Neural progenitor cell (in vitro differentiated cells): ENCODE data around the gene C1QTNF6. TPM values are rescaled to one million over a fixed set of nuclear protein-coding genes. Genes with fewer than 3 reads are reported as not detected.

Experiments used
- DNase-seq: peaks from one replicate; pipeline ENCODE4 v3.0.0-alpha.2; 2016; ENCODE audit warnings: low spot score
- H2AFZ ChIP-seq: fragments of 200-600 bp; sonication (generic); replicated peaks from 2 replicates; pipeline ENCODE4 v1.6.1; 2016; ENCODE audit warnings: antibody characterized with exemption
- H3F3A ChIP-seq: fragments of 200-600 bp; sonication (generic); 2 replicates; pipeline ENCODE4 v1.6.1; 2016; ENCODE audit warnings: antibody characterized with exemption, low read depth
- H3K27ac ChIP-seq: fragments of 200-600 bp; sonication (generic); 2 replicates; pipeline ENCODE4 v1.5.1; 2016; ENCODE audit warnings: mild to moderate bottlenecking
- H3K27me3 ChIP-seq: fragments of 200-600 bp; sonication (generic); 2 replicates; pipeline ENCODE4 v1.6.1; 2016; ENCODE audit warnings: mild to moderate bottlenecking, moderate library complexity
- H3K36me3 ChIP-seq: fragments of 200-600 bp; sonication (generic); 2 replicates; pipeline ENCODE4 v1.5.1; 2016
- H3K4me1 ChIP-seq: fragments of 200-600 bp; sonication (generic); 2 replicates; pipeline ENCODE4 v1.6.1; 2016; ENCODE audit warnings: mixed run types
- H3K4me2 ChIP-seq: fragments of 200-600 bp; sonication (generic); 2 replicates; pipeline ENCODE4 v1.6.1; 2016
- H3K4me3 ChIP-seq: fragments of 200-600 bp; sonication (generic); 2 replicates; pipeline ENCODE4 v1.5.1; 2016
- H3K79me2 ChIP-seq: fragments of 200-600 bp; sonication (generic); 2 replicates; pipeline ENCODE4 v1.6.1; 2016; ENCODE audit warnings: low read depth
- H3K9ac ChIP-seq: fragments of 200-600 bp; sonication (generic); 2 replicates; pipeline ENCODE4 v1.6.1; 2016
- H3K9me3 ChIP-seq: fragments of 200-600 bp; sonication (generic); 2 replicates; pipeline ENCODE4 v1.5.1; 2016; ENCODE audit warnings: low read depth
- H4K20me1 ChIP-seq: fragments of 200-600 bp; sonication (generic); 2 replicates; pipeline ENCODE4 v1.6.1; 2016; ENCODE audit warnings: low read depth
- H3K27ac Mint-ChIP-seq: 3 replicates; pipeline ENCODE4 v1.8.0; 2021; ENCODE audit warnings: mixed read lengths
- H3K27me3 Mint-ChIP-seq: 2 replicates; pipeline ENCODE4 v1.8.0; 2022; ENCODE audit warnings: low read depth, mild to moderate bottlenecking, inconsistent platforms, moderate library complexity, mixed read lengths; ENCODE audit not compliant: insufficient read depth
- H3K36me3 Mint-ChIP-seq: 3 replicates; pipeline ENCODE4 v1.8.0; 2021; ENCODE audit warnings: mixed read lengths
- H3K4me1 Mint-ChIP-seq: 3 replicates; pipeline ENCODE4 v1.8.0; 2021; ENCODE audit warnings: mixed read lengths
- H3K4me3 Mint-ChIP-seq: 3 replicates; pipeline ENCODE4 v1.8.0; 2021; ENCODE audit warnings: mild to moderate bottlenecking, moderate library complexity, mixed read lengths
- H3K9me3 Mint-ChIP-seq: 3 replicates; pipeline ENCODE4 v1.8.0; 2020; ENCODE audit warnings: mixed read lengths
- EZH2 ChIP-seq: fragments of 200-600 bp; sonication (generic); IDR thresholded peaks from 2 replicates; pipeline ENCODE4 v1.6.1; 2017; ENCODE audit warnings: antibody characterized with exemption, mild to moderate bottlenecking, moderate library complexity
- EZH2phosphoT487 ChIP-seq: fragments of 200-600 bp; sonication (generic); IDR thresholded peaks from 2 replicates; pipeline ENCODE4 v1.6.1; 2017; ENCODE audit warnings: antibody characterized with exemption
- total RNA-seq: library from RNA; depleted of rRNA; stranded (reverse); fragments of >200 nt; gene quantifications from 2 replicates; pipeline ENCODE4 v1.2.3, GENCODE V29; 2015; ENCODE audit warnings: low replicate concordance
- TF ChIP-seq, protein P1 (sequence below): fragments of 200-600 bp; sonication (generic); IDR thresholded peaks from 2 replicates; pipeline ENCODE4 v1.5.1; 2017; ENCODE audit warnings: antibody characterized with exemption, mild to moderate bottlenecking

C1QTNF6 gene
- total RNA-seq, 1 donor from 2014 or later: 7.2 TPM

DNA sequence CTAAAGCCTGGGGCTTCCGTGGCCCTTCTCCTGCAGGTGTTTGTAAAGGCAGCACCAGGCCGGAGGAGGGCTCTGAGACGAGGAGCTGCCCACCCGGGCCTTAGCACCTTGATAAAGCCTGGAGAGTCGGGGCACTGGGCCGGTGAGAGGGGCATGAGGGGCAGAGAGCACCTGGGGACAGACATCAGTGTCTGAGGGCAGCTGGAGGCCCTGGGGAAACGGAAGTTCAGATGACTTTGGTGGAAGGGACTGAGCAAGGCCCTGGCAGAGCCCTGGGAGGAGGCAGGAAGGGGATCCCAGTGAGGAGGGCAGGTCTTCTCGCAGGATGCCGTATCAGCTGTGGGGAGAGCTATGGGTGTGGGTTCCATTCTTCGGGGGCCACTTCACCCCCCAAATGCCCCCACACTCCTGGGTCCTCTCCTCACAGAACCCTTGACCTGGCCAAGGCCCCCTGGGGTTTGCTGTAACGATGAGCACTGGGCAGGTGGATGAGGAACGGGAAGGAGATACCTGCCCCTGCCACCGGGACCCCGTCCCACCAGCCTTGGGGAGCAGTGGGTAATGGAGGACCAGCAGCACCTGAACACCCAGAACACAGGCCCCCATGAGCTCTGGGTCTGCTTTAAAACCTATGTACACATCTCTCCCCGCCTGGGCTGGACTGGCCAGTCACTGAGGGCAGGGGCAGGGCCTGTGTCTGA lies 7.4 kb downstream of the C1QTNF6 start:
- peak overlapping the region; percentile 69 for H3K27ac Mint-ChIP-seq
- H3K27me3 Mint-ChIP-seq: peaks cover 2% of the 10 kb centered on the region
- TF ChIP-seq EZH2phosphoT487: no peak

DNA sequence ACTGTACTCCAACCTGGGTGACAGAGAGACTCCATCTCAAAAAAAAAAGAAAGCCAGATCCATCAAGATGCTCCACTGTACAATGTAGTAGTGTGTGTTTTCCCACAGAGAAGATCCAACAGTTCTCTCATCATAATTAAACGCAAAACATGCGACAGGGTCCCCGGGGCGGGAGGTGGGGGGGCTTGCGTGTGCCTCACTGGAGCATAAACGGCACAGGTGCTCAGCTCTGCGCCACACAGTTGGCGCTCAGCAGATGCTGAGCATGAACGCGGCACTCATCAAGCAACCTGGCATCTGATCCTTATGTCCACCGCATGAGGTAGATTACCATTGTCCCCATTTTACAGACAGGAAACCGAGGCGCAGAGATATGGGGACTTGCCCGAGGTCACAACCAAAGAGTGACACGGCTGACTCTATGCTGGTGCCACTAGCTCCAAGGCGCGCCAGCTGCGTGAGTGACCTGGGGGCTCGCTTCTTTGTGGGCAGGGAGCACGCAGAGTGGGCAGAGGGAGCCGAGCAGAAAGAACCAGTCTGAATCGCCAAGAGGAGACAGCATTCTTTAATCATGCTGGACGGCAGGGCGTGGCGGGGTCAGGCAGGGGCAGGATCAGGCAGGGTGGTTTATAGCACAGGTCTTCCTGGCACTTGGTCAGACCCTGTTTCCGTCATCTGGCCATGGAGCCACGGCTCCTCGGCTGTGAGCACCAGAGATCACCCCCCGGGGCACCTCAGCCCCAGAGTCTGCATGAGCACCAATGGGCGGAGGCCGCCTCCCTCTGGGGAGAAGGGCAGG lies 8.2 kb downstream of the C1QTNF6 start:
- H3K36me3 ChIP-seq: no peaks in the 10 kb centered on the region
- Mint-ChIP-seq H3K4me1 (peaks cover 42% of the 10 kb centered on the region), H3K4me3 (no peak overlapping the region), H3K27ac (no peak overlapping the region), H3K36me3 (peaks cover 2% of the 10 kb centered on the region), H3K27me3 (peaks cover 2% of the 10 kb centered on the region), H3K9me3 (no peaks in the 10 kb centered on the region)
- no peak overlapping the region for H2AFZ ChIP-seq
- no peak overlapping the region for H3K4me2 ChIP-seq
- TF ChIP-seq, protein P1, sequence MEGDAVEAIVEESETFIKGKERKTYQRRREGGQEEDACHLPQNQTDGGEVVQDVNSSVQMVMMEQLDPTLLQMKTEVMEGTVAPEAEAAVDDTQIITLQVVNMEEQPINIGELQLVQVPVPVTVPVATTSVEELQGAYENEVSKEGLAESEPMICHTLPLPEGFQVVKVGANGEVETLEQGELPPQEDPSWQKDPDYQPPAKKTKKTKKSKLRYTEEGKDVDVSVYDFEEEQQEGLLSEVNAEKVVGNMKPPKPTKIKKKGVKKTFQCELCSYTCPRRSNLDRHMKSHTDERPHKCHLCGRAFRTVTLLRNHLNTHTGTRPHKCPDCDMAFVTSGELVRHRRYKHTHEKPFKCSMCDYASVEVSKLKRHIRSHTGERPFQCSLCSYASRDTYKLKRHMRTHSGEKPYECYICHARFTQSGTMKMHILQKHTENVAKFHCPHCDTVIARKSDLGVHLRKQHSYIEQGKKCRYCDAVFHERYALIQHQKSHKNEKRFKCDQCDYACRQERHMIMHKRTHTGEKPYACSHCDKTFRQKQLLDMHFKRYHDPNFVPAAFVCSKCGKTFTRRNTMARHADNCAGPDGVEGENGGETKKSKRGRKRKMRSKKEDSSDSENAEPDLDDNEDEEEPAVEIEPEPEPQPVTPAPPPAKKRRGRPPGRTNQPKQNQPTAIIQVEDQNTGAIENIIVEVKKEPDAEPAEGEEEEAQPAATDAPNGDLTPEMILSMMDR: no peak
- no peak for TF ChIP-seq EZH2
- no peak for TF ChIP-seq EZH2phosphoT487
- no peak overlapping the region for H3K4me3 ChIP-seq
- no peaks in the 10 kb centered on the region for H3K27me3 ChIP-seq
- H3K9me3 ChIP-seq: no peaks in the 10 kb centered on the region
- H3F3A ChIP-seq: peaks cover 14% of the 10 kb centered on the region
- H3K27ac ChIP-seq: no peak overlapping the region
- no peaks in the 10 kb centered on the region for H4K20me1 ChIP-seq
- no peak for DNase-seq
- no peaks in the 10 kb centered on the region for H3K79me2 ChIP-seq
- H3K4me1 ChIP-seq: peaks cover 17% of the 10 kb centered on the region
- no peak overlapping the region for H3K9ac ChIP-seq

More for the DNA sequence above, 7.4 kb downstream of the C1QTNF6 start:
- H3F3A ChIP-seq: peaks cover 14% of the 10 kb centered on the region
- H3K4me3 ChIP-seq: no peak overlapping the region
- no peaks in the 10 kb centered on the region for H3K36me3 ChIP-seq
- no peak for DNase-seq
- H2AFZ ChIP-seq: no peak overlapping the region
- no peak overlapping the region for H3K27ac ChIP-seq
- no peak overlapping the region for H3K9ac ChIP-seq
- peaks cover 2% of the 10 kb centered on the region for H3K36me3 Mint-ChIP-seq
- no peaks in the 10 kb centered on the region for H3K27me3 ChIP-seq
- no peaks in the 10 kb centered on the region for H3K9me3 Mint-ChIP-seq
- H3K4me1 Mint-ChIP-seq: peaks cover 42% of the 10 kb centered on the region
- no peaks in the 10 kb centered on the region for H4K20me1 ChIP-seq
- H3K79me2 ChIP-seq: no peaks in the 10 kb centered on the region
- peaks cover 17% of the 10 kb centered on the region for H3K4me1 ChIP-seq
- H3K4me3 Mint-ChIP-seq: no peak overlapping the region
- no peaks in the 10 kb centered on the region for H3K9me3 ChIP-seq
- no peak overlapping the region for H3K4me2 ChIP-seq

DNA sequence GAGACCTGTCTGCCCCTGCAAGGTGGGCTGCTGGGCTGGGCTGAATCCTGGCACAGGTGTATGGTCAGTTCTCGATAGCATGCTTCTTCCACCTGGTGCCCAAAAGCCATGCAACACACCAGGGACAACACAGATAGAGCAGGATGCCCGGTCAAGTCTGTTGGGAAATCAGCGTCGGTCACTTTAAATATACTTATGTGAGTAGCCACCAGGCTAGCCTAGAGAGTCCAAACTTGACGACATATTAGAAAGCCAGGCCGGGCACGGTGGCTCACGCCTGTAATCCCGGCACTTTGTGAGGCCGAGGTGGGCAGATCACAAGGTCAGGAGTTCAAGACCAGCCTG lies 8.9 kb downstream of the C1QTNF6 start:
- no peak for TF ChIP-seq EZH2
- peaks cover 2% of the 10 kb centered on the region for H3K27me3 Mint-ChIP-seq
- H3K9me3 Mint-ChIP-seq: no peaks in the 10 kb centered on the region
- peaks cover 2% of the 10 kb centered on the region for H3K36me3 Mint-ChIP-seq
- no peaks in the 10 kb centered on the region for H3K36me3 ChIP-seq
- H3K79me2 ChIP-seq: no peaks in the 10 kb centered on the region
- peaks cover 17% of the 10 kb centered on the region for H3K4me1 ChIP-seq
- no peak overlapping the region for H2AFZ ChIP-seq
- no peaks in the 10 kb centered on the region for H4K20me1 ChIP-seq
- H3K27ac ChIP-seq: no peak overlapping the region
- no peak overlapping the region for H3K4me3 ChIP-seq
- H3K27ac Mint-ChIP-seq: peak overlapping the region; percentile 87
- H3K4me3 Mint-ChIP-seq: no peak overlapping the region
- H3K9ac ChIP-seq: no peak overlapping the region
- peak overlapping the region; percentile 65 for H3K4me2 ChIP-seq
- H3K9me3 ChIP-seq: no peaks in the 10 kb centered on the region
- peaks cover 39% of the 10 kb centered on the region for H3K4me1 Mint-ChIP-seq
- no peak for DNase-seq
- H3K27me3 ChIP-seq: no peaks in the 10 kb centered on the region
- peaks cover 14% of the 10 kb centered on the region for H3F3A ChIP-seq

DNA sequence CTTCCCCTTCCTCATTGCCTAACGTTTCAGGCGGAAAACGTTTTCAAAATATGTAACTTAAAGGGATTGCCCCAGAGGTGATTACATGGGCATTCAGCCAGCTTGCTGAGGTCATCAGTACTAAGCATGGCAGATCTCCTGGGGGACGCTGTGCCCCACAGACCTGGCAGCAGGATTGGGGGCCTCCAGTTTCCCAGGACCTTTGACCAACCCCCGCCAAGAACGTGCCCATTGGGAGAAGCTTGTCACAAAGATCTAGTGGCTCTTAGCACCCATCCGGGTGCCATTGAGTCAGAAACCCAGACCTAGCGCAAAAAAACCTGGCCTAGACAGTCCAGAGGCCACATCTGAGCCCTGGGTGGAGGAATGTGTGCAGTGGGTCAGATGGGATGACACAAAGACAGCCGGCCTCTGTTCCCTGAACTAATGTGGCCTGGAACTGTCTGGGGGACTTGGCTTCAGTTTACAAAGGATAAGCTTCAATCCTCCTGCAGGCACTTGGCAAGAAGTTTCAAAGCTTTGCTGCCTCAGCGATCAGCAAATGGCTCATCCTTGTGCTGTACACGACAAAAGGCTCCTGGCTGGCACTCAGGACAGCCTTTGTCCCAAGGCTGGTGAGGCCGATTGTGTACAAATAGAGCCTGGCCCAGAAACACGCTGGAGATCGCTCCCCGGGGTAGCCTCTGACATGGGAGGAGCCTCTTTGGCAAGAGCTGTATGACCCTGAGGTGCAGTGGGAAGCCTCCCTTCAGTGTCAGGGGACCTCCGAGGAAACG lies 9.5 kb downstream of the C1QTNF6 start:
- DNase-seq: peak; percentile 85
- peaks cover 17% of the 10 kb centered on the region for H3K4me1 ChIP-seq
- H3K27ac ChIP-seq: no peak overlapping the region
- H2AFZ ChIP-seq: no peak overlapping the region
- TF ChIP-seq, protein P1: no peak
- TF ChIP-seq EZH2 (no peak), EZH2phosphoT487 (no peak)
- H3K4me1 Mint-ChIP-seq: peaks cover 37% of the 10 kb centered on the region
- peak overlapping the region; percentile 87 for H3K27ac Mint-ChIP-seq
- no peaks in the 10 kb centered on the region for H3K27me3 ChIP-seq
- peaks cover 14% of the 10 kb centered on the region for H3F3A ChIP-seq
- H3K9me3 Mint-ChIP-seq: no peaks in the 10 kb centered on the region
- H3K27me3 Mint-ChIP-seq: peaks cover under 1% of the 10 kb centered on the region
- H3K4me2 ChIP-seq: peak overlapping the region; percentile 65
- H3K79me2 ChIP-seq: no peaks in the 10 kb centered on the region
- no peaks in the 10 kb centered on the region for H4K20me1 ChIP-seq
- H3K36me3 ChIP-seq: no peaks in the 10 kb centered on the region
- H3K9ac ChIP-seq: no peak overlapping the region
- peak overlapping the region; percentile 44 for H3K4me3 Mint-ChIP-seq
- no peaks in the 10 kb centered on the region for H3K9me3 ChIP-seq
- peaks cover 2% of the 10 kb centered on the region for H3K36me3 Mint-ChIP-seq
- no peak overlapping the region for H3K4me3 ChIP-seq
